GM10847 (cell line): Measurements from ENCODE around the gene MAB21L3.

Source experiments
- POLR2A ChIP-seq: IDR thresholded peaks from 2 replicates; pipeline ENCODE4 v1.6.1; 2011; ENCODE audit not compliant: insufficient read length; ENCODE audit errors: extremely low read depth

Gene MAB21L3

DNA sequence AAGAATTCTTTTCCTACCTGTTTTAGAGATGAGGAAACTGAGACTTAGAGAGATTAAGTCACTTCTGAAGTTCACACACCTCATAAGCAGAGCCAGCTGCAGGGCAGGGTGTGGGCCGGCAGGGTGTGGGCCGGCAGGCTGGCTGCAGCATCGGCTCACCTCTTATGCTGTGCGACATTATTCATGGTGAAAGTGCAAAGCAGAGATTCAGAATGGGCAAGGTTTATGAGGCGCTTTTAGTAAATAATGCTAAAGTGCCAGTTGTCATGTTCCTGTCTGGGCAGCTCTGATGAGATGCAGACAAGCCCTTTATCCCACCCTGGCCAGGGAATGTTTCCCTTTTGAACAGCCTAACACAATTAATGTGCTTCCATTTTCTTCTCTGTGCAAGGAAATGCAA, 14.6 kb downstream of the MAB21L3 start:
- no peak for TF ChIP-seq POLR2A

DNA sequence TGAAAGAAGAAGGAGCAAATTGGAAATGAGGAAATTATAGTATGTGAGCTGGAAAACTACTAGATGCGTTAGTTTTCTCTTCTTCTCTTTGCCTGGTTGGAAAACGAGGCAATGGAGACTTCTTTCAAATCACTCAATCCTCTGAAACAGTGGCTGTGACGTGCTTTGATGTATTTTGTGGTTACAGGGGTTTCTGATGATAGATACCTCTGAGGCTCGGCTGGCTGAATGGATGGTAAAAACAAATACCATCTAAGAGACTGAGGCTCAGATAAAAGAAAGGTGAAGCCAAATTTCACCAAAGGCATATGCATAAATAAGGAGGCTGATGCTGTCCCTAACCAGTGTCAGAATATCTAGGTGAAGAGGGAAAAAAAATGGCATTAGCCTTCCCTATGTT, 15.1 kb downstream of the MAB21L3 start:
- TF ChIP-seq POLR2A, result no peak

DNA sequence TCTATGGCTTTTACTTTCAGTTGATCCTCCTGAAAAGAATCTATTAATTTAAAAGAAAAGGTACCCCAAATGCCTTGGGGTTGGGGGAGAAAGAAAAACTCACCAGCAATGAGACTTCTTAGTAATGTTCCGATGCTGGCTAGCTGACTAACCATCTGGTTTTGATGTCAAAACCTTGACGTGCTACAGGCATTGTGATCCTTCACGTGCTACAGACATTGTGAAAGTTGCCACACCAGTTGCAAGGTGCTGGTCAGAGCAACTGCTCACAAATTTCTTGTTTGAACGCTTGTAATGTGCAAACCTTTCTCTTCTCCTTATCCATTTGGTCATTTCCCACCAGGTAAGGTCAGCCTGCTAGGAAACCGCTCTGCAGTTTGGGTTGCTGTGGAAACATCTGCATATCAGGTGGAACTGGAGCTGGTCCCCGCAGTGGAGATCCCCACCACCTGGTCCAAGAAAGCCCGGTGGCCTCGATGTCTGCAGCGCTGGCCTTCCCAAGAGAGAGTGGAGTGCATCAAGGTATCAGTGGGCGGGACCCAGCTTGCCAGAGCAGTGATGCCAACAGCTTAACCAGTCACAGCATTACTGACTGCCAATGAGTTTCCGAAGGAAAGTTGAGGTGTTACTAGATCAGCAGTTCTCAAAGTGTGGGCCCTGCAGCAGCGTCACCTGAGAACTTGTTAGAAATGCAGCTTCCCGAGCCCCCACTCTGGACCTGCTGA, 16.1 kb downstream of the MAB21L3 start:
- no peak for TF ChIP-seq POLR2A

DNA sequence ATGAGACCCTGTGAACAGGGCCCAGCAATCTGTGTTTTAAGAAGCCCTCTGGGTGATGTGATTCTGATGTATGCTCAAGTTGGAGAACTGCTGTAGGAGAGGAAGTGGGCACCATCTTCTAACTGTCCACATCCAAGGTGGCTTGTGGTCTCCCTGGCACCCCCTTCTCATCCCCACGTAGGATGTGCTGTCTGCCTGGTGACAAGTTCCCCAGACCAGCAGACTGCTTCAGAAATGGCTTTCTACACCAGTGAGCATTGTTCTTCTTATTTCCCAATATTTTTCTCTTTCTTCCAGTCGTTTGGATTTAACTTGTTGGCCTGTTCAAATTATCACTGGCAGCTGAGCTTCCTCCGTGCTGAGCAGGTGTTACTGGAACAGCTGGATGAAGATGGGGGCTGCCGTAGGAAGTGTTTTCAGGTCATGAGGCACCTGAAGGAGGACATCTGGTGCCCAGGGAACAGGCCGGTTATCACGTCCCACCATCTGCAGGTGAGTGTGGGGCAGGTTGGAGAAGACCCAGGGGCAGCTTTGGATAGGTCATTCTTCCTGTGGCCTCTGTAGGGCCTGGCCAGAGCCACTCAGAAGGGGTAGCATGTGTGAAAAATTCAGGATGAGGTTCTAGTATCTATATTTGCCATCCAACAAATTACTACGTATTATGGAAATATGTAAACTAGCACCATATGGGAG, 16.8 kb downstream of the MAB21L3 start:
- TF ChIP-seq POLR2A, result no peak

DNA sequence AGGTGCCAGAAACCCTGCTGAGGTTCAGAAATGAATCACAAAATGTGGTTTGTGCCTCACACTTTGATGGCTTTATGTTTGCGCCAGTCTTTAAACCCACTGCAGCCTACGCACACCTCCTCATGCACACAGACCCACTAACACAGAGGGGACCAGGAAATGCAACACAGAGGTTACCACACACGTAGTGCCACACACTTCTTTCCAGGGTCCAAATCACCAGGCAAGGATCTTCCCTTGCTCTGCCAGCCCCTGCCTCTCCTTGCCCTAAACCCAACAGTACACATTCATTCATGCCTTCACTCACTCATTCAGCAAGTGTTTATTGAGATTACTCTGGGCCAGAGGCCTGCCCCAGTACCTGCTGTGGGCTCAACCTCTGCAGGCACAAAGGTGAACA, 17.5 kb downstream of the MAB21L3 start:
- no peak for TF ChIP-seq POLR2A

DNA sequence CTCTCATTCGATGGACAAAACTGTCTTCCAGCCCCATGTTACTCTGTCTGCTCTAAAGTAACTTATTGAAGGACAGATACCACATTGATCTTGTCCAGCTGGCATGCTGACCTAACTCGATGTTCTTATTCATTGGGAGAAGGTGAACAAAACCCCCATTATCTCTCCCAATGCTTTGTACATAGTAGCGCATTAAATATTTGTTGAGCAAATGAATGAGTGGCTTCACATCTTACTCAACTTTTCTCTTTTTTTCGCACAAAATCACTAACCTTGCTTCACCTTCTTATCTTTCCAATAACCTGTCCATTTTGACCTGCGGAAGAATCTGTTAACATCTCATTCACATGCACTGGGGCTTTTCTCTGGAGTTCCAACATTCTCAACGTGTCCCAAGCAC, 18.3 kb downstream of the MAB21L3 start:
- TF ChIP-seq POLR2A, result no peak

DNA sequence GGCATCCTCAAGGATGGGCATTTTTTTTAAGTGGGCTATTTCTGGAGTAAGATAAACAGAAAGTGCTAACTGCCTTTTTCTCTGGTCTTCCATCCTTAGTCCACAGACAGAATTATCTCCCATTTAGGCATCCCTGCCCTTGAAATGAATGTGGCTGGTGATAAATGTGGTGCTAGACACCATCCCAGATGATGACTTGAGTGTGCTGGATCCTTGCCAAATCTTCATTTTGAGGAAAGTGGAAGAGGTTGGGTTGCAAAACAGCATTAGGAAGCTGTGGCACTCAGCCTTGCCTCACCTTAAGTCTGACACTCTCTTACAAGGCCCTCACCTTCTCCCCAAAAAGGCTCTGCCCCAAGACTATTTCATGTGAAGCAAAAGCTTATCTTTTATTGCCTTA, 19.2 kb downstream of the MAB21L3 start:
- TF ChIP-seq POLR2A, result no peak

DNA sequence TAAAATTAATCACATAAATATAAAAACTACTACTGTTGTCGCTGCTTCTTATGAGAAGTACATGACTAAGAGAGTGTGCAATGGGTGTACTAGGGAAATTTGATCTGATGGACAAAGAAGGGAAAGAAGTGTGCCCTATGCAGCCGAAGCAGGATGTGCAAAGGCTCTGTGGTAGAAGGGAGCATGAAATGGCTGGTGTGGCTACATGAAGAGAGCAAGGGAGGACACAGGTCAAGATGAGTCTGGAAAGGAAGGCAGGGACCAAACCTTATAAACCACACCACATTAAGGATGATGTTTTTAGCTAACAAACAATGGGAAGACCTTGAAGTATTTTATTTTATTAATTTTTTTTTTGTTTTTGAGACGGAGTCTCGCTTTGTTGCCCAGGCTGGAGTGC, 20.0 kb downstream of the MAB21L3 start:
- no peak for TF ChIP-seq POLR2A

DNA sequence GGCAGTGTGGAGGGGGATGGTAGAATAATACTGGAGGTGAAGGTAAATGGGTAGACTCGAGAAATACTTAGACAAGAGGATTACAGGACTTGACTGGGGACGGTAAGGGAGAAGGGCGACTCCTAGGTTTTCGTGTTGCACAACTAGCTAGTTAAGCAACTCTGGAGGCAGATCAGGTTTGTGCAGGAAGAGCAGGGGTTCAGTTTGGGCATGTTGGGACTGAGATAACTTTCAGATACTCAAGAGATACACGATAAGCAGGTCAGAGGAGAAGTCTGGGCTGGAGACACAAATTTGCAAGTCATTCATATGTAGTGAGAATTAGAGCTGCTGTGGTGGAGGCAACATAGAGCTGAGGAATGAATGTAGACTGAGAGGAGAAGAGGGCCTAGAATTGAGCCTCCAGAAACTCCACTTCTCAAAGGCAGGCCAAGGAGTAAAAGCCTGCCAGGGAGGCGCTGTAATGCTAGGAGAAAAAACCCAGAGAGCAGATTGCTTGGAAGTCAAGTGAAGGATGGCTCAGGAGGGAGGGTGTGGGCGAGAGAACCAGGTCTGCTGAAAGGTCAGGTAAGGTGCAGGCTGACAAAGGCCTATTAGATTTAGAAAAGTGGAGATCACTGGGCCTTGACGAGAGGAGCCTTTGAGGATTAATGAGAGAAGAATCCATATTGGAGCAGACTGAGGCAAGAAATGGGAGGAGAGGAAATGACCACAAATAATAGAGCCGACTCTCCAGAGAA, 20.8 kb downstream of the MAB21L3 start:
- TF ChIP-seq POLR2A, result no peak

DNA sequence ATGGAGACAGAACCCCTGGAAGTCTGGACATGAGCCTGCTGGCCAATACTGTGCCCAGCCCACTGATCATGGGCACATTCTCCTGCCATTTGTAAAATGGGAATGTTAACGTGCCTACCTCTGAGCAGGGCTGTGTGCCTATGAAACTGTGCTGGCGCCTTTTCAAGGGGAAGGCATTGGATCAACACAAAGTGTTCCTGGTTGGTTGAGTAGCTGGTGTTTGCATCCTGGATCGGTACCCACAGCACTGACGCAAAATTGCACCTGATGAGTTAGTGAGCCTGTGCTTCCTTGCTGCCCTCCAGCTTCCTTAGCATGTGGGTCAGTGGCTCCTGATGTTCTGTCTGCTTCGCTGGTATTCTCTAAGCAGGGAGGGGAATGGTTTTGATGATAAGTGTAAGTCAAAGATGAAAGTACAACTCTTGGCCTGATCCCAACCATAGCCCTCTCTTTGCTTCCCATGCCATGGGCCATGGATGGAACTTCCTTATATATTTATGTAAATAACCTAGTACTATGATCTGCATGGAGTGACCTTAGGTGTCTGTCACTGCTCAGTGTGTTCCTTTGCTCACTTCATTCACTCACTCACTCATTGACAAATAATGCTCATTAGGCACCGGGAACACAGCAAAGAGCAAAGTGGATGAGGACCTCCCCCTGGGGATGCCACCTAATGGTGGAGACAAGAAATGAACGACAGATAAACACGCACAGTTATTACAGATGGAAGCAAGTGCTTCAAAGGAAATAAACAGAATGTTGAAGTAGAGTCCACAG, 22.7 kb downstream of the MAB21L3 start:
- no peak for TF ChIP-seq POLR2A

DNA sequence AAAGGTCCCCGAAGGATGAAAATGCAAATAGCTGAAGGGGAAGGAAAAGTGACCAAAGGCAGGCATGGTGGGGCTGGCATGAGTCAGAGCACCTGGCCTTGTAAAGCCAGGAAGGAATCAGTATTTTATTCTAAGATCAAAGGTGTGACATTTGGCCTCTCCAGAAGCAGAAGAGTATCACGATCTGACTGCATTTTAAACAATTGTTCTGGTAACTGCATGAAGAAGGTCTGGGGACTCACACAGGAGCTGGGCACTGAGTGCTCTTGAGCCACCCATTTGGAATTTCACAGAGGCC, 23.2 kb downstream of the MAB21L3 start:
- no peak for TF ChIP-seq POLR2A

DNA sequence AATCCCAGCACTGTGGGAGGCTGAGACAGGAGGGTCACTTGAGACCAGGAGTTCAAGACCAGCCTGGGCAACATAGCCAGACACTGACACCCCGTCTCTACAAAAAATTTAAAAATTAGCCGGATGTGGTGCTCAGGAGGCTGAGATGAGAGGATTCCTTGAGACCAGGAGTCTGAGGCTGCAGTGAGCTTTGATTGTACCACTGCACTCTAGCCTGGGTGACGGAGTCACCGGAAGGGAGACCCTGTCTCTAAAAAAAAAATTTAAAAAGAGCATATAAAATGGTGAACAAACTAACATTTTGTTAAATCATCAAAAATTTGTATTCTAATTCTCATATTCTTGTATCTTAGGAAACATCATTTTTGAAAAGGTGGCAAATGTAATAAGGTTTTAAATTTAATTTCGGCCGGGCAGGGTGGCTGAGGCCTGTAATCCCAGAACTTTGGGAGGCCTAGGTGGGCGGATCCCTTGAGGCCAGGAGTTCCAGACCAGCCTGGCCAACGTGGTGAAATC, 27.1 kb downstream of the MAB21L3 start:
- no peak for TF ChIP-seq POLR2A

DNA sequence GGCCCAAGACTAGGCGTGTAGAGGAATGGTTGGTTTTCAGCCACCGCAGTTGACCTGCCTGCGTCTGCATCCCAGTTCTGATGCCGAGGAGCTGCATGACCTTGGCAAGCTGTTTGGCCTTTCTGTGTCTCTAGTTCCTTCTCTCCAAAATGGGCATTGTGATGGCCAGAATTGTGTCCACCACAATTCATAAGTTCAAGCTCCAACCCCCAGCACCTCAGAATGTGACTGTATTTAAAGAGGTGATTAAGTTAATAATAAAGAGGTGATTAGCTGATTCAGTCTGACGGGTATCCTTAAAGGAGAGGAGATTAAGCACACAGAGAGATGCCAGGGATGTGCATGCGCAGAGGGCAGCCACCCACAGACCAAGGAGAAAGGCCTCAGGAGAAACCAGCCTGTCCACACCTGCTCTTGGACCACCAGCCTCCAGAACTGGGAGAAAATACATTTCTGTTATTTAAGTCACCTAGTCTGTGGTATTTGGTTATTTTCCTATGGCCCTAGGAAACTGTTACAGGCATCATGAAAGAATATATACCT, 28.5 kb downstream of the MAB21L3 start:
- TF ChIP-seq POLR2A, result no peak

DNA sequence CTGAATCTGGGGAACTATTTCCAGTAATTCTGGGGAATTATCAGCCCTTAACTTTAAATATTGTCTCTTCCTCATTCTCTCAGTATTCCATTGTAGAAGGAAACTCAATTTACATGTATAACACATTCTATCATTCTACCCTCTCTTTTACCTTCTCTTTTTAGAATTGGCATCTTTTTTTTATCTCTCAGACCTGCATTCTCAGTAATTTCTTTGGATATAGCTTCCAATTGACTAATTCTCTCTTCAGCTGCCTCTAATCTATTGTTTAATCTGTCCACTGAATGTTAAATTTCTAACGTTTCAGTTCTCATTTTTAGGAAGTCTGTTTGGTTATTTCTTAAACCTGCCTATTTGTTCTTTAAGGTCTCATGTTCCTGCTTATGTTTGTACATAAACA, 33.0 kb downstream of the MAB21L3 start:
- TF ChIP-seq POLR2A, result no peak

DNA sequence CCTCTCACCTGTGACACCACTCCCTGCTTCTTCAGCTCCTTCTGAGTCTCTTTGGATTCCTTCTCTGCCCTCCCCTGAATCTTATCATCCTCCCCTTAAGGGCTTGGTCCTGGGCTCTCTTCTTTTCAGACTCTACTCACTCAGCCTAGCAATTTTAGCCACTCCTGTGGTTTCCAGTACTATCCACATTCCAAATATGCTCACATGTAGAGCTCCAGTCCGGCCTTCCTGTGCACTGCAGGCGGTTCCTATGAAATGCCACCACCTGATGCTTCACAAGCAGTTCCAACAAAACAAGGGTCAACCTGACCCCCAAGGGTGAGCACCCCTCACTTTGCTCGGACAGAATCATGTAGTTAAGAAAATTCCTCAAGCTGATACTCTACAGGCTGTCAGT, 35.9 kb downstream of the MAB21L3 start:
- TF ChIP-seq POLR2A, result no peak
